ENCODE data around the gene GLI1.

DNA sequence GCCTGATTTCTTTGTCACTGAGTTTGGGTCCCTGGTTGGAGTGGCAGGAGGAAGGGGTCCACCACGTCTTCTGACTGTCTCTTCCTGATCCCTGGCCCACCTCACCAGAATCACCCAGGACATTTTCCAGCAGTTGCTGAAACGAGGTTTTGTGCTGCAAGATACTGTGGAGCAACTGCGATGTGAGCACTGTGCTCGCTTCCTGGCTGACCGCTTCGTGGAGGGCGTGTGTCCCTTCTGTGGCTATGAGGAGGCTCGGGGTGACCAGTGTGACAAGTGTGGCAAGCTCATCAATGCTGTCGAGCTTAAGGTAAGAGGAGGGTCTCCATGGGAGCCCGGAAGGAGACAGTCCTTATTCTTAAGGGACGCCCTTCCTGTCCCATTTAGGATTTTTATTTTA is 40.6 kb downstream of the GLI1 start:
- TF ChIP-seq, protein P1, sequence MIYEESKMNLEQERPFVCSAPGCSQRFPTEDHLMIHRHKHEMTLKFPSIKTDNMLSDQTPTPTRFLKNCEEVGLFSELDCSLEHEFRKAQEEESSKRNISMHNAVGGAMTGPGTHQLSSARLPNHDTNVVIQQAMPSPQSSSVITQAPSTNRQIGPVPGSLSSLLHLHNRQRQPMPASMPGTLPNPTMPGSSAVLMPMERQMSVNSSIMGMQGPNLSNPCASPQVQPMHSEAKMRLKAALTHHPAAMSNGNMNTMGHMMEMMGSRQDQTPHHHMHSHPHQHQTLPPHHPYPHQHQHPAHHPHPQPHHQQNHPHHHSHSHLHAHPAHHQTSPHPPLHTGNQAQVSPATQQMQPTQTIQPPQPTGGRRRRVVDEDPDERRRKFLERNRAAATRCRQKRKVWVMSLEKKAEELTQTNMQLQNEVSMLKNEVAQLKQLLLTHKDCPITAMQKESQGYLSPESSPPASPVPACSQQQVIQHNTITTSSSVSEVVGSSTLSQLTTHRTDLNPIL (CRISPR knock-in tag; IDR thresholded peaks at IDR 0.05; ENCODE audit: low read depth) = no peak
- no peak for TF ChIP-seq RARB (CRISPR knock-in tag; IDR thresholded peaks at IDR 0.05)
- no peak for TF ChIP-seq TOX (CRISPR knock-in tag; IDR thresholded peaks at IDR 0.05; ENCODE audit: borderline replicate concordance)
- TF ChIP-seq ZNF565 (CRISPR knock-in tag; conservative IDR thresholded peaks at IDR 0.05; ENCODE audit: low read depth) = no peak
- TF ChIP-seq GLIS3 (CRISPR knock-in tag; IDR thresholded peaks at IDR 0.05) = no peak
- TF ChIP-seq, protein P2, sequence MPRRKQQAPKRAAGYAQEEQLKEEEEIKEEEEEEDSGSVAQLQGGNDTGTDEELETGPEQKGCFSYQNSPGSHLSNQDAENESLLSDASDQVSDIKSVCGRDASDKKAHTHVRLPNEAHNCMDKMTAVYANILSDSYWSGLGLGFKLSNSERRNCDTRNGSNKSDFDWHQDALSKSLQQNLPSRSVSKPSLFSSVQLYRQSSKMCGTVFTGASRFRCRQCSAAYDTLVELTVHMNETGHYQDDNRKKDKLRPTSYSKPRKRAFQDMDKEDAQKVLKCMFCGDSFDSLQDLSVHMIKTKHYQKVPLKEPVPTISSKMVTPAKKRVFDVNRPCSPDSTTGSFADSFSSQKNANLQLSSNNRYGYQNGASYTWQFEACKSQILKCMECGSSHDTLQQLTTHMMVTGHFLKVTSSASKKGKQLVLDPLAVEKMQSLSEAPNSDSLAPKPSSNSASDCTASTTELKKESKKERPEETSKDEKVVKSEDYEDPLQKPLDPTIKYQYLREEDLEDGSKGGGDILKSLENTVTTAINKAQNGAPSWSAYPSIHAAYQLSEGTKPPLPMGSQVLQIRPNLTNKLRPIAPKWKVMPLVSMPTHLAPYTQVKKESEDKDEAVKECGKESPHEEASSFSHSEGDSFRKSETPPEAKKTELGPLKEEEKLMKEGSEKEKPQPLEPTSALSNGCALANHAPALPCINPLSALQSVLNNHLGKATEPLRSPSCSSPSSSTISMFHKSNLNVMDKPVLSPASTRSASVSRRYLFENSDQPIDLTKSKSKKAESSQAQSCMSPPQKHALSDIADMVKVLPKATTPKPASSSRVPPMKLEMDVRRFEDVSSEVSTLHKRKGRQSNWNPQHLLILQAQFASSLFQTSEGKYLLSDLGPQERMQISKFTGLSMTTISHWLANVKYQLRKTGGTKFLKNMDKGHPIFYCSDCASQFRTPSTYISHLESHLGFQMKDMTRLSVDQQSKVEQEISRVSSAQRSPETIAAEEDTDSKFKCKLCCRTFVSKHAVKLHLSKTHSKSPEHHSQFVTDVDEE (CRISPR knock-in tag; IDR thresholded peaks at IDR 0.05) = no peak
- TF ChIP-seq ZFP3 (CRISPR knock-in tag; IDR thresholded peaks at IDR 0.05) = no peak
- TF ChIP-seq ZFP30 (CRISPR knock-in tag; IDR thresholded peaks at IDR 0.05) = no peak
- TF ChIP-seq, protein P3, sequence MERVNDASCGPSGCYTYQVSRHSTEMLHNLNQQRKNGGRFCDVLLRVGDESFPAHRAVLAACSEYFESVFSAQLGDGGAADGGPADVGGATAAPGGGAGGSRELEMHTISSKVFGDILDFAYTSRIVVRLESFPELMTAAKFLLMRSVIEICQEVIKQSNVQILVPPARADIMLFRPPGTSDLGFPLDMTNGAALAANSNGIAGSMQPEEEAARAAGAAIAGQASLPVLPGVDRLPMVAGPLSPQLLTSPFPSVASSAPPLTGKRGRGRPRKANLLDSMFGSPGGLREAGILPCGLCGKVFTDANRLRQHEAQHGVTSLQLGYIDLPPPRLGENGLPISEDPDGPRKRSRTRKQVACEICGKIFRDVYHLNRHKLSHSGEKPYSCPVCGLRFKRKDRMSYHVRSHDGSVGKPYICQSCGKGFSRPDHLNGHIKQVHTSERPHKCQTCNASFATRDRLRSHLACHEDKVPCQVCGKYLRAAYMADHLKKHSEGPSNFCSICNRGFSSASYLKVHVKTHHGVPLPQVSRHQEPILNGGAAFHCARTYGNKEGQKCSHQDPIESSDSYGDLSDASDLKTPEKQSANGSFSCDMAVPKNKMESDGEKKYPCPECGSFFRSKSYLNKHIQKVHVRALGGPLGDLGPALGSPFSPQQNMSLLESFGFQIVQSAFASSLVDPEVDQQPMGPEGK (CRISPR knock-in tag; IDR thresholded peaks at IDR 0.05; ENCODE audit: borderline replicate concordance) = no peak

All from SK-N-SH treated with all-trans-retinoic acid at 6 μM for 48 hours (cell line).